ENCODE results near the gene XCR1.

XCR1 gene

GRCh38 chr3:46061887-46062286 is 34.6 kb upstream of the XCR1 start:
- no peak for TF ChIP-seq NFIC (IDR thresholded peaks at IDR 0.05)
- no peak for TF ChIP-seq ZBTB7A (IDR thresholded peaks at IDR 0.05; ENCODE audit: low read depth)
- TF ChIP-seq RAD21 (IDR thresholded peaks at IDR 0.05; ENCODE audit: low read depth) = no peak
- TF ChIP-seq REST (IDR thresholded peaks at IDR 0.05; ENCODE audit: low read depth) = no peak
- TF ChIP-seq FOXM1 (IDR thresholded peaks at IDR 0.05; ENCODE audit: borderline replicate concordance, low read depth) = no peak
- TF ChIP-seq CREB1 (IDR thresholded peaks at IDR 0.05; ENCODE audit: low read depth) = no peak
- no peak for TF ChIP-seq MAX (IDR thresholded peaks at IDR 0.05)
- no peak for TF ChIP-seq EGR1 (IDR thresholded peaks at IDR 0.05)
- no peak for TF ChIP-seq TAF1 (IDR thresholded peaks at IDR 0.05; ENCODE audit: low read depth)
- TF ChIP-seq TCF12 (IDR thresholded peaks at IDR 0.05; ENCODE audit: low read depth) = no peak

GRCh38 chr3:46061108-46061720 is 33.9 kb upstream of the XCR1 start:
- TF ChIP-seq CEBPB (IDR thresholded peaks at IDR 0.05) (no peak), FOXM1 (IDR thresholded peaks at IDR 0.05; ENCODE audit: borderline replicate concordance, low read depth) (no peak), TAF1 (IDR thresholded peaks at IDR 0.05; ENCODE audit: low read depth) (no peak), ZBTB7A (IDR thresholded peaks at IDR 0.05; ENCODE audit: low read depth) (no peak), YY1 (IDR thresholded peaks at IDR 0.05; ENCODE audit: low read depth) (no peak), REST (IDR thresholded peaks at IDR 0.05; ENCODE audit: low read depth) (no peak), NFIC (IDR thresholded peaks at IDR 0.05) (no peak), CREB1 (IDR thresholded peaks at IDR 0.05; ENCODE audit: low read depth) (no peak), RAD21 (IDR thresholded peaks at IDR 0.05; ENCODE audit: low read depth) (no peak), MAX (IDR thresholded peaks at IDR 0.05) (no peak), USF1 (IDR thresholded peaks at IDR 0.05) (no peak), TCF12 (IDR thresholded peaks at IDR 0.05; ENCODE audit: low read depth) (no peak), EGR1 (IDR thresholded peaks at IDR 0.05) (no peak), TEAD4 (IDR thresholded peaks at IDR 0.05) (no peak)

- no peak for TF ChIP-seq TCF12 (IDR thresholded peaks at IDR 0.05; ENCODE audit: low read depth)
- no peak for TF ChIP-seq EGR1 (IDR thresholded peaks at IDR 0.05)
- TF ChIP-seq TAF1 (IDR thresholded peaks at IDR 0.05; ENCODE audit: low read depth) = no peak
- no peak for TF ChIP-seq TEAD4 (IDR thresholded peaks at IDR 0.05)
- TF ChIP-seq RAD21 (IDR thresholded peaks at IDR 0.05; ENCODE audit: low read depth) = no peak
- no peak for TF ChIP-seq EP300 (IDR thresholded peaks at IDR 0.05; ENCODE audit: borderline replicate concordance)
- no peak for TF ChIP-seq FOXM1 (IDR thresholded peaks at IDR 0.05; ENCODE audit: borderline replicate concordance, low read depth)
- TF ChIP-seq USF1 (IDR thresholded peaks at IDR 0.05) = no peak
- no peak for TF ChIP-seq NFIC (IDR thresholded peaks at IDR 0.05)
- no peak for TF ChIP-seq MAX (IDR thresholded peaks at IDR 0.05)
- TF ChIP-seq ZBTB7A (IDR thresholded peaks at IDR 0.05; ENCODE audit: low read depth) = no peak
- no peak for TF ChIP-seq YY1 (IDR thresholded peaks at IDR 0.05; ENCODE audit: low read depth)
- no peak for TF ChIP-seq CEBPB (IDR thresholded peaks at IDR 0.05)
- no peak for TF ChIP-seq CREB1 (IDR thresholded peaks at IDR 0.05; ENCODE audit: low read depth)
- no peak for TF ChIP-seq REST (IDR thresholded peaks at IDR 0.05; ENCODE audit: low read depth)
Observed at GRCh38 chr3:46060551-46060950, 33.3 kb upstream of the XCR1 start.

GRCh38 chr3:46059432-46059831 is 32.1 kb upstream of the XCR1 start:
- TF ChIP-seq YY1 (IDR thresholded peaks at IDR 0.05; ENCODE audit: low read depth) = no peak
- TF ChIP-seq EP300 (IDR thresholded peaks at IDR 0.05; ENCODE audit: borderline replicate concordance) = no peak
- TF ChIP-seq EGR1 (IDR thresholded peaks at IDR 0.05) = no peak
- TF ChIP-seq FOXM1 (IDR thresholded peaks at IDR 0.05; ENCODE audit: borderline replicate concordance, low read depth) = no peak
- TF ChIP-seq TAF1 (IDR thresholded peaks at IDR 0.05; ENCODE audit: low read depth) = no peak
- no peak for TF ChIP-seq CREB1 (IDR thresholded peaks at IDR 0.05; ENCODE audit: low read depth)
- no peak for TF ChIP-seq ZBTB7A (IDR thresholded peaks at IDR 0.05; ENCODE audit: low read depth)
- TF ChIP-seq TEAD4 (IDR thresholded peaks at IDR 0.05) = no peak
- TF ChIP-seq REST (IDR thresholded peaks at IDR 0.05; ENCODE audit: low read depth) = no peak
- TF ChIP-seq RAD21 (IDR thresholded peaks at IDR 0.05; ENCODE audit: low read depth) = no peak
- no peak for TF ChIP-seq NFIC (IDR thresholded peaks at IDR 0.05)
- TF ChIP-seq USF1 (IDR thresholded peaks at IDR 0.05) = no peak
- TF ChIP-seq MAX (IDR thresholded peaks at IDR 0.05) = no peak
- TF ChIP-seq TCF12 (IDR thresholded peaks at IDR 0.05; ENCODE audit: low read depth) = no peak
- no peak for TF ChIP-seq CEBPB (IDR thresholded peaks at IDR 0.05)
